Testis (tissue), 3 donors: ENCODE results near the gene IL6ST. TPM values are rescaled to one million over a fixed set of nuclear protein-coding genes. Genes with fewer than 3 reads are reported as not detected.

ENCODE experiments used
- DNase-seq: peaks from one replicate; pipeline ENCODE4 v3.0.0-alpha.2; 2019
- H3K27ac ChIP-seq, 2 donors: fragments of 200-600 bp; sonication (generic); one replicate each; pipeline ENCODE4 v1.5.1; 2019
- H3K27me3 ChIP-seq: fragments of 200-600 bp; sonication (generic); one replicate; pipeline ENCODE4 v1.5.1; 2019
- H3K36me3 ChIP-seq: fragments of 200-600 bp; sonication (generic); one replicate; pipeline ENCODE4 v1.5.1; 2017; ENCODE audit warnings: low read depth; ENCODE audit errors: missing control alignments
- H3K4me1 ChIP-seq: fragments of 200-600 bp; sonication (generic); one replicate; pipeline ENCODE4 v1.5.1; 2019
- H3K4me3 ChIP-seq, 2 donors: fragments of 200-600 bp; sonication (generic); one replicate each; pipeline ENCODE4 v1.5.1; 2017 to 2019
- H3K9me3 ChIP-seq: fragments of 200-600 bp; sonication (generic); one replicate; pipeline ENCODE4 v1.5.1; 2017
- POLR2A ChIP-seq: fragments of 450-650 bp; IDR thresholded peaks from one replicate; pipeline ENCODE4 v1.6.1; 2017; ENCODE audit warnings: antibody characterized with exemption, mild to moderate bottlenecking, moderate library complexity
- WGBS, 2 donors: methylation state at CpG; one replicate each; pipeline ENCODE4 v1.1.5; 2018; 5-methylcytosine and 5-hydroxymethylcytosine counted together
- intact Hi-C: fragments of 100-400 bp; cut with DNase I; formaldehyde crosslinking; loops from one replicate; pipeline ENCODE4 v1.15.1; 2023; ENCODE audit warnings: low total_unique reads
- polyA plus RNA-seq: library from polyadenylated mRNA; stranded (reverse); fragments of 350-450 nt; fragmentation: Illumina TruSeq; extraction: RNeasy Lipid Tissue Mini Kit (QIAGEN cat#74804); gene quantifications from one replicate; pipeline ENCODE4 v1.2.3, GENCODE V29; 2014; ENCODE audit warnings: low read depth, low replicate concordance; ENCODE audit not compliant: insufficient read depth
- total RNA-seq, 2 donors: library from RNA; depleted of rRNA; stranded (reverse); fragments of >200 nt; gene quantifications; one replicate each; pipeline ENCODE4 v1.2.3, GENCODE V29; 2016
- TF ChIP-seq, protein P1 (sequence below), 3 experiments: fragments of 450-650 bp in 2 of 3; fragments of 200-600 bp in 1 of 3; sonication (generic) in 1 of 3; IDR thresholded peaks; one replicate each; pipeline ENCODE4 v1.5.1; 2016 to 2019; ENCODE audit warnings: antibody characterized with exemption in 3 of 3, mild to moderate bottlenecking in 2 of 3, moderate library complexity in 1 of 3

Gene IL6ST
- total and polyA plus RNA-seq, 3 donors from 2014 or later = 63.0 to 98.2 (median 83.1) TPM

DNA sequence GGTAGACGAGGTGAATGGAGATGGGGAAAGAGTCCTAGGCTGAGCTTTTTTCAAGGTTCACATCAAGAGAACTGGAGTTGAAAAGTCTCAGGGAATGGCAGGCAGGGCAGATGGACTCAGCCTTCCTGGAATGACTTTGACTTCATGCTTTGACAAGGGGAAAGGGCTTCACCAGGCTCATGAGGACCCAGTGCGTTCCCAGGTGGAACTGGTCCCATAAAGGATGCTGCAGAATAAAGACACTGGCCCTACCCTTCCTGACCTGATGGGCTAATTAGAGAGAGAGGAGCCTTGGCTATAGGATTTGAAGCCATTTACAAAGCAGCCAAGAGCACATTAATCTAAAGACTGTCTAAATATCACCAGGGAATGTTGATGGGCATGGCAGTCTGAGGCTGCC, 79.8 kb downstream of the IL6ST start:
- WGBS, 2 donors = 86 to 92% methylated on average over 2 of the region's 2 CpGs
- no peaks in the 10 kb centered on the region for H3K4me1 ChIP-seq
- no peaks in the 10 kb centered on the region for H3K27me3 ChIP-seq
- intact Hi-C loops = no loop called here
- no peak overlapping the region for H3K4me3 ChIP-seq
- no peaks in the 10 kb centered on the region for H3K9me3 ChIP-seq
- H3K27ac ChIP-seq = no peak overlapping the region
- DNase-seq = no peak
- H3K36me3 ChIP-seq = no peaks in the 10 kb centered on the region
- TF ChIP-seq, protein P1, sequence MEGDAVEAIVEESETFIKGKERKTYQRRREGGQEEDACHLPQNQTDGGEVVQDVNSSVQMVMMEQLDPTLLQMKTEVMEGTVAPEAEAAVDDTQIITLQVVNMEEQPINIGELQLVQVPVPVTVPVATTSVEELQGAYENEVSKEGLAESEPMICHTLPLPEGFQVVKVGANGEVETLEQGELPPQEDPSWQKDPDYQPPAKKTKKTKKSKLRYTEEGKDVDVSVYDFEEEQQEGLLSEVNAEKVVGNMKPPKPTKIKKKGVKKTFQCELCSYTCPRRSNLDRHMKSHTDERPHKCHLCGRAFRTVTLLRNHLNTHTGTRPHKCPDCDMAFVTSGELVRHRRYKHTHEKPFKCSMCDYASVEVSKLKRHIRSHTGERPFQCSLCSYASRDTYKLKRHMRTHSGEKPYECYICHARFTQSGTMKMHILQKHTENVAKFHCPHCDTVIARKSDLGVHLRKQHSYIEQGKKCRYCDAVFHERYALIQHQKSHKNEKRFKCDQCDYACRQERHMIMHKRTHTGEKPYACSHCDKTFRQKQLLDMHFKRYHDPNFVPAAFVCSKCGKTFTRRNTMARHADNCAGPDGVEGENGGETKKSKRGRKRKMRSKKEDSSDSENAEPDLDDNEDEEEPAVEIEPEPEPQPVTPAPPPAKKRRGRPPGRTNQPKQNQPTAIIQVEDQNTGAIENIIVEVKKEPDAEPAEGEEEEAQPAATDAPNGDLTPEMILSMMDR (IDR thresholded peaks at IDR 0.05) = no peak
- TF ChIP-seq POLR2A = no peak

DNA sequence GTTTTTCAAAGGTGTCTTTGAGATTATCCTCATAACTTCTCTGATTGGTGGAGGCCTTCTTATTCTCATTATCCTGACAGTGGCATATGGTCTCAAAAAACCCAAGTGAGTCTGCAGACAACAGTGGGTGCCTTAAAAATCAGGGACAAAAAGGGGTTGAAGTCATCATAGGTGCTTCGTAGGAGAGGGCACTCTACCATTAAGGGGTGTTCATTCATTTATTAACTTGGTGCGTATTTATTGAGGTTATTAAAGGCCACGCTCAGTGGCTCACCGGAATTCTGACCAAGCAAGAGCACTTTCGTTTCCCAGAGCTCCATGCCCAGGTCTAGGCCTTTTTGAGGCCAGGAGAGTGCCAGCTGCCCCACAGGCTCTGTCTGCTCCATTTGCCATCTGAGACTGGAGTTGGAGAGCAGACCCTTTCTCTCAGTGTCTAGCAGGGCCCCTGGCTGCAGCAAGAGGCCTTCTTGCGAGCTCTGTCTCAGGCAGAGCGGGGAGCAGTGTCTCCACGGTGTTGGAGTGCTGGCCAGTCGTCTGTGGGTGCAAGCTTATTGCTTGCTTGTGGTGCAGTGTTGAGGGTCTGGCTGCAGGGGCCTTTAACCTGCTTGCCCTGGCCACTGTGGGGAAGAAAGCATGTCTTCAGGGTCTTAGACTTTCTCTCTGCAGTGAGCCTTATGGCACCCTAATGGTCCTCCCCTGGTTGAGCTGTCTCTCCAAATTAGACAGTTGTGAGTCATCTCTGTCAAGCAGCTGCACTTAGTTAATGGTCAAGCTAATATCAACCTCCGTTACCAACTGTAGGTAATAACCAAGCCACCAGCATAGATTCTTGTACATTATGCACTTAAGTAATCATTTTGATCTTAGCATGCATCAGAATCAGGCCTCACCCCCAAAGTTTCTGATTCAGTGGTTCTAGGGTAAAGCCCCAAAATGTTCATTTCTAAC, 81.0 kb downstream of the IL6ST start:
- TF ChIP-seq, protein P1 (IDR thresholded peaks at IDR 0.05) = no peak
- TF ChIP-seq POLR2A = no peak
- no peaks in the 10 kb centered on the region for H3K9me3 ChIP-seq
- H3K4me3 ChIP-seq = no peak overlapping the region
- 95% methylated on average over 9 to 10 of the region's 10 CpGs for WGBS, 2 donors
- H3K27ac ChIP-seq = no peak overlapping the region
- H3K27me3 ChIP-seq = no peaks in the 10 kb centered on the region
- no peaks in the 10 kb centered on the region for H3K4me1 ChIP-seq
- no peak for DNase-seq
- intact Hi-C loops = no loop called here
- H3K36me3 ChIP-seq = no peaks in the 10 kb centered on the region

DNA sequence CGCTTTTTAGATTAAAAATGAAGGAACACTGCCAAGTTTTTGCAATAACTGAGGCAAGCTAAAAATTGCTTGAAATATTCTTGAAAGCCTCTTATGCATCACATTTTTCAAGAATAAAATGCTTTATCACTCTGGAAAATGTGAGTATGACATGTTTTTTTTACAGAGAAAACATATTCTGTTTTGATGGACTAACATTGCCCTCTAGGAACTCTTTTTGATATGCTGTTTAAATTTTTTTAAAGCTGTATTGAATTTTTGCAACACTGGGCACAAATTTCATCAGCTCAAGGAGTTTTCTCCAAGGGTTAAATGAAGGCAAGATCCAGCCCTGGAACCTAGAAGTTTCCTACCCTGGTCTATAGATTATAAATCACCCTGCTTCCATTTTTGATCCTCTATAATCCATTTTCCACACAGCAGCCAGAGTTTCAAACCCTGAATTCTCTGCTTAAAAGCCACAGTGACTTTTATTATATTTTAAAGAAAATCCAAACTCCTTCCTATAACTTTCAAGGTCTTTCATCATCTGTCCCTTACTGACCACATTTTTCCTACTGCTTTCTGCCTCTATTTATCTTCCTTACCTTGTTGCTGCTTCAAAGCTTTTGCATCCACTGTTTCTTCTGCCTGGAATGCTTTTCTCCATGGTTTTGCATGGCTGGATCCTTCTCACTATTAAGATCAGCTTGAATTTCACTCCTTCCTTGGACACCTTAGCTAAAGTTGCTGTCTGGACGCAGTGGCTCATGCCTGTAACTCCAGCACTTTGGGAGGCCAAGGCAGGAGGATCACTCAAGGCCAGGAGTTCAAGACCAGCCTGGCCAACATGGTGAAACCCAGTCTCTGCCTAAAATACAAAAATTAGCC, 82.7 kb downstream of the IL6ST start:
- no peaks in the 10 kb centered on the region for H3K4me1 ChIP-seq
- intact Hi-C loops = no loop called here

DNA sequence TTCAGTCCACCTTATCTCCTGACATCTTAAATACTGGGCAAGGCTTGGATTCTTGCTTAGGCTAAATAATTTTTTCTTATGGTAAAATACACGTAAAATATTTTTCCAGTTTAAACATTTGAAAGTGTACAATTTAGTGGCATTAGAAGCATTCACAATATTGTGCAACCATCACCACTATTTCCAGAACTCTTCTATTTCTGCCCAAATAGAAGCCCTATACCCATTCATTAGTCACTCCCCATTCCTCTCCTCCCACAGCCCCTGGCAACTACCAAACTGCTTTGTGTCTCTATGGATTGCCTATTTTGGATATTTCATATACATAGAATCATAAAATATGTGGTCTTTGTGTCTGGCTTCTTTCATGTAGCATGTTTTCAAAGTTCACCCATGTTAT, 86.0 kb downstream of the IL6ST start:
- Histone ChIP-seq H3K36me3 (no peaks in the 10 kb centered on the region), H3K27ac (no peak overlapping the region), H3K4me3 (no peak overlapping the region), H3K9me3 (no peaks in the 10 kb centered on the region), H3K27me3 (no peaks in the 10 kb centered on the region), H3K4me1 (no peaks in the 10 kb centered on the region)
- WGBS, 2 donors = 40 to 94% methylated on average over 1 of the region's 1 CpG
- TF ChIP-seq, protein P1 (IDR thresholded peaks at IDR 0.05) = no peak
- TF ChIP-seq POLR2A = no peak
- intact Hi-C loops = no loop called here
- DNase-seq = no peak

More for the DNA sequence above, 82.7 kb downstream of the IL6ST start:
- Histone ChIP-seq H3K27ac (no peak overlapping the region), H3K36me3 (no peaks in the 10 kb centered on the region), H3K27me3 (no peaks in the 10 kb centered on the region), H3K4me3 (no peak overlapping the region), H3K9me3 (no peaks in the 10 kb centered on the region)
- TF ChIP-seq POLR2A = no peak
- DNase-seq = no peak
- 74 to 80% methylated on average over 2 of the region's 2 CpGs for WGBS, 2 donors

- no peak for TF ChIP-seq POLR2A
- TF ChIP-seq, protein P1 (IDR thresholded peaks at IDR 0.05) = no peak
- Histone ChIP-seq H3K4me1 (no peaks in the 10 kb centered on the region), H3K27me3 (no peaks in the 10 kb centered on the region), H3K27ac (no peak overlapping the region), H3K36me3 (no peaks in the 10 kb centered on the region), H3K9me3 (no peaks in the 10 kb centered on the region), H3K4me3 (no peak overlapping the region)
- DNase-seq = no peak
- intact Hi-C loops = no loop called here
- 93 to 97% methylated on average over 7 of the region's 7 CpGs for WGBS, 2 donors
Measured at GRCh38 chr5:55907927-55908326, 86.8 kb downstream of the IL6ST start.
